T-helper 1 cell (primary cell): ENCODE measurements around the gene TSPAN9.

Experiments used
- DNase-seq, 5 donors: peaks; one replicate each; pipeline ENCODE4 v3.0.0-alpha.2; 2012 to 2020
- total RNA-seq, 4 donors: gene quantifications; one replicate each; lab custom pipeline; 2026; lab: John Stamatoyannopoulos, UW

Gene TSPAN9
- total RNA-seq = 0.54 to 1.4 (median 1.1) reads per million in 4 donors

GRCh38 chr12:3076730-3077571, at the start of gene TSPAN9:
TSS of gene TSPAN9 (plus strand) at chr12:3077379. CDS start at chr12:3201194, 123,815 bp downstream.
- DNase-seq = peak; percentile 31 to 71 (median 53)

GRCh38 chr12:3028108-3028507, 49.1 kb upstream of the TSPAN9 start:
- no peak for DNase-seq

DNA sequence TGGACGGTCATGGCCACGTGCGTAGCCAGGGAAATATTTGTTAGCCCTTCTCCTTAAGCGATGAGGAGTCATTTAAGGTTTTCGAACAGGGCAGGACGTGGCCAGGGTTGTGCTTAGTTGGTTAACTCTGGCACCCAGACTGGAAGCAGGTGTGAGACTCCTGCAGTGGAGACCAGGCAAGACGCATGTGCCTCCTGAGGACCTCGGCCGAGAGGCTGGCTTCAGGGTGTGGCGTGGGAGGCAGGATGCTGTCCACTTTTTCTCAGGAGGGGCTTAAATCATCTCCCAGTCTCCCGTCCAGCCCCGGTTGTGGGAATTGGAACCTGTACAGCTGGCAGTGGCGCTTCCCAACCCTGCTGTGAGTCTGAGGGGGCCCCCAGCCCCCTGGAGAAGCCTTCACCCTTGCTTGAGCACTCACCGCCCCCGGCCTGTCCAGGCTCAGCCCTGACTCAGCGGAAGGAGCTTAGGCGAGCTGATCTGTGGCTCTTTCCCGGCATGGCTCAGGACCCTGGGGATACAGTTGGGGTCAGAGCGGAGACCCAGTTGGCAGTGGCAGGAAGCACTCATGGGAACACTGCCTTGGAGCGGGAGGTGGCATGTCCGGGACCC, 46.3 kb upstream of the TSPAN9 start:
- no peak for DNase-seq

- no peak for DNase-seq
These were observed 45.0 kb upstream of the TSPAN9 start for GRCh38 chr12:3032161-3032560.

DNA sequence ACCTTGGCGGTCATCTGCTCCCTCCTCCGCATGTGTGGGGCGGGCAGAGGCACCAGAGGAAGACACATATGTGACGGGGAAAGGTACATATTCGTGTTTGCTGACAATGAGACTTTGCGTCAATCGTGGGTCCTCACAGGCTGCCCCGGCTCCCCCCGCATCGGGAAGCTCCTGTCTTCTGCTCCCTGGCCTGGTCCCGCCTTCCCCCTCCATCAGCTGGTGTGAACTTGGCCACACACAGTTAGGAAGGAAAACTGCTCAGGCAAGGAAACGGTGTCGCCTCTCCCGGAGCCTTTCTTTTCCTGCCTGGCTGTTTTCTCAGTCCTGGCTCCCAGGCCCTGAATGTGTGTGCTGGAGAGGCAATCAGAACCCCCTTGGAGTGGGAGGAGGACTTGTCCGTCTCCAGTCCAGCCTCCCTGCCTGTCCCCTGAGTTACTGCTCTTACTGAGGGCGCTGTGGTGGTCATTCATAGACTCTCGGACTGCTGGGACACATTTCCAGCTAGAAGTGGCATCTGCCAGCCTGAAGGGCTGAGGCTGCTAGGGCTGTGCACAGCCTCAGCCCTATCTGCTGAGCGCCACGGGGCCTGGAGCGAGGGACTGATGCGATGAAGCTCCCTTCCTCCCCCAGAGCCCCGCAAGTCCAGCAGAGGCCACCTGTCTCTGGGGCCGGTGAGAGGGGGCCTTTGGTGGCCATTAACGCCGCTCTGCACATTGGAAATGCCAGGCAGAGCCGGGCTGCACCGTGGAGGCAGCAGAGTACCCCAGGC, 44.2 kb upstream of the TSPAN9 start:
- no peak for DNase-seq

DNA sequence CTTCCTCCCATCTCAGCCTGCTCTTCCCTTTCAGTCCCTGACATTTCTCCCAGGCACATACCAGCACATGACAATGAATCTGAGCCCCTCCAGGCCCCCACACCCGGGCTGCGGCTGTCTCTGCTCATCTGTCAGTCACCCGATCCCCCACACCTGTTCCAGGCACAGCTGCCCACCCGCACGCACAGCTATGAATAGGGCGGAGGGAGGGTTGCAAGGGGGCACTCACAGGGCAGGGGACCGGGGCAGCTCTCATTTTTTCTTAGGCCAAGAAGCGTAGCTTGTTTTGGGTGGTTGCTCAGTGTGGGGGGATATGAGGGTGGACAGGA, 43.7 kb upstream of the TSPAN9 start:
- no peak for DNase-seq

- peak in 1 of 5 donors; percentile 30 for DNase-seq
These were observed 43.0 kb upstream of the TSPAN9 start for GRCh38 chr12:3034067-3034750.

- no peak for DNase-seq
These were observed 42.0 kb upstream of the TSPAN9 start for GRCh38 chr12:3035171-3035570.

DNA sequence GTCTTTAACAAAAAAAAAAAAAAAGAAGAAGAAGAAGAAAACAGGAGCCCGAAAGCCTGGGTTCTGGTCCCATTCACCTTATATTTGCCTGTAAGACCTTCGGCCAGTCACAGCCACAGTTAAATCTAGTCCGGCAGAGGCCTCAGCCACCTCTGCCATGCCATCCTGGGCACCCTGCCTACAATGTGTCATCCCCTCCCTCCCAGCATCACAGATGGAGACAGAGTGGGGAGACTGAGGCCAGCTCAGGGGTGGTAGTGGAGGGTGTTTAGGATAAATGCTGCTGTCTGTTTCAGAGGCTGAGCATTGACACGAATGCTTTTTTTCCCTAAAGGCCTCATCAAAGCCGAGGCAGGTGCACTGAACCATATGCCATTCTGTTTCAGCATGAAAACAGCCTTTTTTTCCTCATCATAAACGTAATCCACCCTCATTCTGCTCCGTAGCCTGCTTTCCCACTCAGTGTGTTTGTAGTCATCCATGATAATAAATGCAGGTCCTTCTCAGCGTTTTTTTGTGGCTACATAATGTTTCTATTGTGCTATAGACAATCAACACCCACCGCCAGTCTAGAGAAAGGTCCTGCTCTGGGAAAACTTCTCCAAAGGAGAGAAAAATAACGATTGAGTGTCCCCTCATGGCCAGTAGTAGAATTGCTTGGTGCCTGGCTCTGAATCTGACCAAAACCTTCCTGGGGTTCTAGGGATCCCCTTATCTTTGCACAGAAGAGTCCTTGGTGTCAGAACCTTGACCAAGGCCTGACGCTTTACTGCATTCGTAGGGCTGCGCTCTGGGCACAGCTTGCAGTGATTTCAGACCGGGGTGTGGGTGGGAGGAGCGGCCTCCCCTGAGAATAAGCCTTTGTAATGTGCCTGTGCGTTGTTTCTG, 41.1 kb upstream of the TSPAN9 start:
- no peak for DNase-seq

GRCh38 chr12:3036901-3037600, 40.1 kb upstream of the TSPAN9 start:
- DNase-seq = no peak

DNA sequence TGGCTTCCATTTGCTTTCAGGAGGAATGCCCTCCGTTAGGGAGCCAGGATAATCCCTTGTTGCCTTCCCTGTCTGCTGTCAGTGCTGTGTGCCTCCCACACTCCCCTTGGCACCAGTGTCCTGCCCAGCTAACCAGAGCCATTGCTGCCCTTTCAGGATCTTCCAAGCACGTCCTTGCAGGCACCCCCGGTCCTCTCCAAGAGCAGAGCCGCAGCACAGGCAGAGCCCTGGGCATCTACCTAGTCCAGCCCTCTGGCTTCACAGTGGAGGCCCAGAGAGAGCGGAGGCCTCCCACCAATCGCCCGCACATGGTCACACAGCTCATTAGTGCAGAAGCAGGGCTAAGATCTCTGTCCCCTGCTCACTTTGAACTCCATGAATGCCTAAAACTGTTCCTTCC, 39.0 kb upstream of the TSPAN9 start:
- no peak for DNase-seq

- DNase-seq = no peak
These were observed 38.2 kb upstream of the TSPAN9 start for GRCh38 chr12:3038926-3039510.

- DNase-seq = no peak
These were observed 37.0 kb upstream of the TSPAN9 start for GRCh38 chr12:3040026-3040656.

- DNase-seq = no peak
These were observed 36.3 kb upstream of the TSPAN9 start for GRCh38 chr12:3040663-3041544.

- peak in 2 of 5 donors; percentile 24 to 63 for DNase-seq
These were observed 35.5 kb upstream of the TSPAN9 start for GRCh38 chr12:3041558-3042164.

GRCh38 chr12:3042394-3042793, 34.8 kb upstream of the TSPAN9 start:
- DNase-seq = no peak

DNA sequence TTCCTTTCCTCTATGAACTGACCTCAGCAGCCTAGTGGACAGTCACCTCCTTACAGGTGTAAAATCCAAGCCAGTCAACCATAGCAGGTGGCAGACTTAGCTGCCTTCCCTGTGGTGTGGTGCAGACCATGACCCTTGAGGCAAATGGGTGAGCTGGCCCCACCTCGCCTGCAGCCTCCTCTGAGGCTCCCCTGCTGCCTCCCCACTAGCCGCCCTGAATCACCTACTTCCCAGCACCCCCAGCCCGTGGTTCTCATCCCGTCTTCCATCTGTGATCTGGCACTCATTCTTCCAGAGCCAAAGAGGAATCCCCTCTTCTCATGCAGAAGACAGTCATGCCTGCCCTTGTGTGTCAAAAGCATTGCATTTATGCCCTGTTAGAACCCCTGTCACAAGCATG, 34.4 kb upstream of the TSPAN9 start:
- DNase-seq = no peak

GRCh38 chr12:3043406-3043805, 33.8 kb upstream of the TSPAN9 start:
- DNase-seq = no peak

DNA sequence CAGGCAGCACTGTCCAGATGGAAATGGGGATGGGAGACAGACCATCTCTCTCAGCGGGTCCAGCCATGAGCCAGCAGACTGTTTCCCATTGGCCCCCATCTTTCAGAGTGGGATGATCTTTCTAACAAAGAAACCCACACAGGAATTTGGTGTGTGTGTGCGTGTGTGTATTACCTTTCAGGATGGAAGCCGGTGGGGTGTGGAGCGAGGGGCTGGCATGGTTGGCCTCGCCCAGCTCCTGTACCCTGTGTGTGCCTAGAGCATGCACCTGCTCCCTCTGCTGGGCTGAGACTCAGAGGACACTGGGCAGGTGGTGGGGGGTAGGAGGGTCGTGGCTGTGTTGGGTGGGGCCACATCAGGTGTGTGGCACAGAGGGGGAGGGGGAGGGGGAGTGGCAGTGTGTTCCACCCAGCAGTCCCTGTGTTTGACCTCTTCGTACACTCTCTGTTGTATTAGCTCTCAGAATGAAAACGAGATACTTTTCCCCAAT, 33.0 kb upstream of the TSPAN9 start:
- DNase-seq = no peak
